Ovary (tissue), 3 donors: ENCODE measurements around the gene R3HDM1.
A peak's percentile ranks its signal among the peaks of the same experiment; 100 is the strongest.

Experiments
- EP300 ChIP-seq: sonication (generic); formaldehyde crosslinking; IDR thresholded peaks from one replicate; pipeline ENCODE4 v1.6.1; 2017; ENCODE audit warnings: antibody characterized with exemption
- TF ChIP-seq, protein P1 (sequence below), 3 donors: fragments of 450-650 bp in 2 of 3; fragments of 200-600 bp in 1 of 3; IDR thresholded peaks; one replicate each; pipeline versions ENCODE4 v1.5.1 to v1.8.0; 2016 to 2022; ENCODE audit warnings: antibody characterized with exemption in 3 of 3, mild to moderate bottlenecking in 1 of 3
- donor health status: DM: no; HTN: no; CAD: no.

DNA sequence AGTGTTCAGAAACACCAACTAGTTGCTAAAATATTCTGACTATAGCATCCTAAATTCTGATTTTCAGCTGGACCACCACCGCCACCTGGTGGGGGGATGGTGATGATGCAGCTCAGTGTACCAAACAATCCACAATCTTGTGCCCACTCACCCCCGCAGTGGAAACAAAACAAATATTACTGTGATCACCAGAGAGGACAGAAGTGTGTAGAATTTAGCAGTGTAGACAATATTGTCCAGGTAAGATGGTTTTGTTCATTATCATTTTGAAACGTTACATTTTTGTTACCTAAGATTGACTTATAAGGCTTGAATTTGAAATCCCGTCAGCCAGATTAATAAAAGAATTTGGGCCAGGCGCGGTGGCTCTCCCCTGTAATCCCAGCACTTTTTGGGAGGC lies 178.7 kb downstream of the R3HDM1 start:
- TF ChIP-seq, protein P1, sequence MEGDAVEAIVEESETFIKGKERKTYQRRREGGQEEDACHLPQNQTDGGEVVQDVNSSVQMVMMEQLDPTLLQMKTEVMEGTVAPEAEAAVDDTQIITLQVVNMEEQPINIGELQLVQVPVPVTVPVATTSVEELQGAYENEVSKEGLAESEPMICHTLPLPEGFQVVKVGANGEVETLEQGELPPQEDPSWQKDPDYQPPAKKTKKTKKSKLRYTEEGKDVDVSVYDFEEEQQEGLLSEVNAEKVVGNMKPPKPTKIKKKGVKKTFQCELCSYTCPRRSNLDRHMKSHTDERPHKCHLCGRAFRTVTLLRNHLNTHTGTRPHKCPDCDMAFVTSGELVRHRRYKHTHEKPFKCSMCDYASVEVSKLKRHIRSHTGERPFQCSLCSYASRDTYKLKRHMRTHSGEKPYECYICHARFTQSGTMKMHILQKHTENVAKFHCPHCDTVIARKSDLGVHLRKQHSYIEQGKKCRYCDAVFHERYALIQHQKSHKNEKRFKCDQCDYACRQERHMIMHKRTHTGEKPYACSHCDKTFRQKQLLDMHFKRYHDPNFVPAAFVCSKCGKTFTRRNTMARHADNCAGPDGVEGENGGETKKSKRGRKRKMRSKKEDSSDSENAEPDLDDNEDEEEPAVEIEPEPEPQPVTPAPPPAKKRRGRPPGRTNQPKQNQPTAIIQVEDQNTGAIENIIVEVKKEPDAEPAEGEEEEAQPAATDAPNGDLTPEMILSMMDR (IDR thresholded peaks at IDR 0.05), result peak; percentile 78 to 86 (median 81)
- TF ChIP-seq EP300, result no peak
